Liver (tissue), 3 donors: ENCODE measurements around the gene CCDC15.

Experiments used
- CTCF ChIP-seq: fragments of 150-350 bp; IDR thresholded peaks from 2 replicates; pipeline ENCODE4 v1.5.1; 2017; ENCODE audit warnings: improper control_type of control experiment, low read depth, low read length; ENCODE audit not compliant: missing input control
- RAD21 ChIP-seq, 2 donors: IDR thresholded peaks; 2 replicates each; pipeline ENCODE4 v1.6.1; 2016; ENCODE audit warnings: antibody characterized with exemption in 2 of 2, mild to moderate bottlenecking in 2 of 2
- donor health status: healthy.
- donor health status: healthy.

- TF ChIP-seq RAD21 (IDR thresholded peaks at IDR 0.05) (no peak), CTCF (no peak)
Measured at GRCh38 chr11:124920870-124921609, 33.0 kb upstream of the CCDC15 start.
